Peyer's patch (tissue), 4 donors: Measurements from ENCODE around the gene DSCAML1. TPM values are rescaled to one million over a fixed set of nuclear protein-coding genes. Genes with fewer than 3 reads are reported as not detected.

Source experiments
- DNase-seq, 3 donors: peaks; one replicate each; pipeline ENCODE4 v3.0.0-alpha.2; 2017 to 2019
- H3K27ac ChIP-seq, 4 donors: fragments of 200-600 bp; sonication (generic); one replicate each; pipeline ENCODE4 v1.5.1; 2016 to 2019
- H3K27me3 ChIP-seq, 2 donors: fragments of 200-600 bp; sonication (generic); one replicate each; pipeline ENCODE4 v1.5.1; 2019
- H3K36me3 ChIP-seq, 3 donors: fragments of 200-600 bp; sonication (generic); one replicate each; pipeline ENCODE4 v1.5.1; 2016 to 2019
- H3K4me1 ChIP-seq, 4 donors: fragments of 200-600 bp; sonication (generic); one replicate each; pipeline ENCODE4 v1.5.1; 2016 to 2019
- H3K4me3 ChIP-seq, 4 donors: fragments of 200-600 bp; sonication (generic); 1 replicate in 3 of 4; 2 replicates in 1 of 4; pipeline ENCODE4 v1.5.1; 2016 to 2019; ENCODE audit warnings: mild to moderate bottlenecking in 1 of 4
- H3K9me3 ChIP-seq, 4 donors: fragments of 200-600 bp; sonication (generic); one replicate each; pipeline ENCODE4 v1.5.1; 2016 to 2019; ENCODE audit warnings: mild to moderate bottlenecking in 1 of 4
- CTCF ChIP-seq, 6 experiments: fragments of 450-650 bp in 4 of 6; fragments of 200-600 bp in 2 of 6; sonication (generic) in 1 of 6; IDR thresholded peaks; one replicate each; pipeline ENCODE4 v1.5.1; 2017 to 2019; ENCODE audit warnings: antibody characterized with exemption in 6 of 6, mild to moderate bottlenecking in 3 of 6, moderate library complexity in 1 of 6
- POLR2A ChIP-seq, 2 donors: fragments of 450-650 bp; IDR thresholded peaks; one replicate each; pipeline ENCODE4 v1.5.1; 2017; ENCODE audit warnings: antibody characterized with exemption in 2 of 2, mild to moderate bottlenecking in 2 of 2, moderate library complexity in 2 of 2
- total RNA-seq, 4 donors: library from RNA; depleted of rRNA; stranded (reverse); fragments of >200 nt; gene quantifications; one replicate each; pipeline ENCODE4 v1.1.0, GENCODE V29; 2016

The DSCAML1 gene
- total RNA-seq, 4 donors from 2014 or later = 0.18 to 5.8 (median 2.9) TPM

DNA sequence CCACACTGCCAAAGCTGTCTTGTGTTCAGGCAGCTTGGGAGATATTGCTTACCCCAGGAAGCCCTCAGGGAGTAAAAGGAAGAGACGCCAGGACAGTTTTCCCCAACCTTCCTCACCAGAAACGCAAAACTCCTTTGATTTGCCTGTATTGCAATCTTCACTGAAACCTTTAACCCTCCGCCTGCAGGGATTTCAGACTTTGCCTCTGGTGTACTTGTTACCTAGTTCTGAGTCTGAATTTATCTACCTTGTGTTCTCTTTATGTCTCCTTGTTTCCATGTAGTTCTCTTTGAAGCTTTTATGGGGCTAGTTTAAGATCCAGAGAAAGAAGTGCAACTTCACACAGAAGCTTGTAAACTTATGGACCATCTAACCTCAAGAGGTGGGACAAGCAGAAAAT is 154.2 kb downstream of the DSCAML1 start:
- Histone ChIP-seq H3K4me3 (no peak overlapping the region), H3K4me1 (no peaks in the 10 kb centered on the region), H3K36me3 (no peaks in the 10 kb centered on the region), H3K27ac (no peak overlapping the region), H3K9me3 (no peaks in the 10 kb centered on the region), H3K27me3 (no peaks in the 10 kb centered on the region)
- no peak for DNase-seq
- TF ChIP-seq CTCF (IDR thresholded peaks at IDR 0.05) = no peak
- TF ChIP-seq POLR2A (IDR thresholded peaks at IDR 0.05) = no peak

DNA sequence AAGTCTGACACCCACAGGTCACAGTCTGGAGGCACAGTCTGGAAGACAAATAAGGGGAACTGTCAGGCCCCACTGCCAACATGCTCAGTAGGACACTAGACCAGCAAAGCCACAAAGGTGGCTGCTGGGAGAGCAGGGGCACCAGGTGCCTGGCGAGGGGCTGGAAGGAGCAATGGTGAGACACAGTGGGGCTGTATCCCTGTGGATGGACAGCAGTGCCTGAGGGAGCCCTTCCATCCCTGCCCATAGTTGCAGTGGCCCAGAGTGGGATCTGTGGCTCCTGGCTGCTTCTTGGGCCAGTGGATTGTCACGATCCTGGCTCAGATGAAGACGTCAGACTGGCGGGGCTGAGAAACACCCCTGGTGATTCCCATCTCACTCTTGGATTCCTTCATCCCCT is 154.6 kb downstream of the DSCAML1 start:
- TF ChIP-seq POLR2A (IDR thresholded peaks at IDR 0.05) (no peak), CTCF (IDR thresholded peaks at IDR 0.05) (no peak)
- Histone ChIP-seq H3K4me3 (no peak overlapping the region), H3K9me3 (no peaks in the 10 kb centered on the region), H3K27me3 (no peaks in the 10 kb centered on the region), H3K27ac (no peak overlapping the region), H3K4me1 (no peaks in the 10 kb centered on the region), H3K36me3 (no peaks in the 10 kb centered on the region)
- DNase-seq = no peak

GRCh38 chr11:117641008-117641915 is 155.8 kb downstream of the DSCAML1 start:
- no peaks in the 10 kb centered on the region for H3K27me3 ChIP-seq
- H3K9me3 ChIP-seq = no peaks in the 10 kb centered on the region
- H3K4me3 ChIP-seq = no peak overlapping the region
- no peak overlapping the region for H3K27ac ChIP-seq
- DNase-seq = no peak
- H3K4me1 ChIP-seq = no peaks in the 10 kb centered on the region
- no peaks in the 10 kb centered on the region for H3K36me3 ChIP-seq
- TF ChIP-seq CTCF (IDR thresholded peaks at IDR 0.05) (no peak), POLR2A (IDR thresholded peaks at IDR 0.05) (no peak)

DNA sequence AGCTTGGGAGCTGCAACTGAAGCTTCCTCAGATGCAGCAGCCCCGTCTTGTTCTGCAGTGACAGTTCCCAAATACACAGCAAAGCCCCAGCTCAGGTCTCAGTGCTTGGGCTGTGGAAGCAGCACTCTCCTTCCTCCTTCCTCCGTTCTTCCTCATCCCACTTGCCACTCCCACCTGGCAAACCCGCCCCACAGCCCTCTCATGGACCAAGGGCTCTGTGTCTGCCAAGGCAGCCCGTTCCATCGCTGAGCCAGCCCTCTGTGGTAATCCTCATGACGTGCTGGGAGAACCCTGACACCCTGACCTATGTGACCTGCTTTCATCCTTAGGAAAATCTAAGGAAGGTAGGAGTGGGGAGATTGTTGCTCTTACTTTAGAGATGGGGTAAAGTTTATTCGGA is 157.0 kb downstream of the DSCAML1 start:
- no peaks in the 10 kb centered on the region for H3K36me3 ChIP-seq
- DNase-seq = no peak
- H3K4me1 ChIP-seq = no peaks in the 10 kb centered on the region
- no peak overlapping the region for H3K27ac ChIP-seq
- no peak overlapping the region for H3K4me3 ChIP-seq
- H3K27me3 ChIP-seq = no peaks in the 10 kb centered on the region
- no peak for TF ChIP-seq POLR2A (IDR thresholded peaks at IDR 0.05)
- TF ChIP-seq CTCF (IDR thresholded peaks at IDR 0.05) = no peak
- no peaks in the 10 kb centered on the region for H3K9me3 ChIP-seq

GRCh38 chr11:117639601-117640000 is 157.4 kb downstream of the DSCAML1 start:
- Histone ChIP-seq H3K27me3 (no peaks in the 10 kb centered on the region), H3K36me3 (no peaks in the 10 kb centered on the region), H3K4me1 (no peaks in the 10 kb centered on the region), H3K9me3 (no peaks in the 10 kb centered on the region), H3K27ac (no peak overlapping the region), H3K4me3 (no peak overlapping the region)
- no peak for DNase-seq
- TF ChIP-seq CTCF (IDR thresholded peaks at IDR 0.05) = no peak
- no peak for TF ChIP-seq POLR2A (IDR thresholded peaks at IDR 0.05)
